ENCODE results near the gene MYO1B. TPM values are rescaled to one million over a fixed set of nuclear protein-coding genes. Genes with fewer than 3 reads are reported as not detected.

MYO1B gene
- polyA plus RNA-seq, 1 donor from 2014 or later, result 72.2 TPM

DNA sequence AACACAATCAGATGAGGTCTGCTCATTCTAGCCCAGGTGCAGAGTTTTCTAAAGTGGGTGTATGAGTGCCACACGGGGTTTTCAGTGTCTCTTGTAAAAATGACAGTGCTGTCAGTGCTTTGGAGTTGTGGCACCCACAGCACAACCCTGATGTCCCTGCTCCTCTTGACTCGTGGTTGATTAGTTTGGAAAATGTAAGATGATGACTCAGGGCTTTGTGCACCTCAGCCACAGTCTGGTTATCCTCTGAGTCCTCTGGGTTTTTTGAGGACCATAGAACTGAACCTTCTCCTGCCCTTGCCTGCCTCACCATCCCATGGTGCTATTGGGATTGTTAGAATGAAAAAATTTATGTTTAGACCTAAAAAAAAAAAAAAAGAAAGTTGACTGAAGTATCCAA lies 105.6 kb downstream of the MYO1B start:
- TF ChIP-seq EP300 (conservative IDR thresholded peaks at IDR 0.05; ENCODE audit: poor library complexity, severe bottlenecking), result no peak
- TF ChIP-seq RAD21 (conservative IDR thresholded peaks at IDR 0.05), result no peak
- TF ChIP-seq MXI1 (conservative IDR thresholded peaks at IDR 0.05; ENCODE audit: poor library complexity, severe bottlenecking), result no peak
- no peak for TF ChIP-seq CTCF (IDR thresholded peaks at IDR 0.05; ENCODE audit: poor library complexity, severe bottlenecking)
- TF ChIP-seq POLR2AphosphoS5 (IDR thresholded peaks at IDR 0.05), result no peak
- no peak for TF ChIP-seq EZH2 (IDR thresholded peaks at IDR 0.05; ENCODE audit: borderline replicate concordance, insufficient read depth, low read length, poor library complexity, severe bottlenecking)
- TF ChIP-seq TAF1 (IDR thresholded peaks at IDR 0.05; ENCODE audit: low read depth), result no peak
- no peak for TF ChIP-seq REST (IDR thresholded peaks at IDR 0.05; ENCODE audit: borderline replicate concordance)
- no peak for TF ChIP-seq SMC3 (conservative IDR thresholded peaks at IDR 0.05; ENCODE audit: poor library complexity)
- no peaks in the 10 kb centered on the region for H3K9me2 ChIP-seq (ENCODE audit: insufficient read depth, low read length)
- H3K9me3 ChIP-seq (ENCODE audit: low read length), result no peaks in the 10 kb centered on the region
- no peak overlapping the region for H2AFZ ChIP-seq (ENCODE audit: low read depth, low read length)
- H3K27me3 ChIP-seq (ENCODE audit: insufficient read depth, low read depth, low read length), result no peaks in the 10 kb centered on the region
- H3K4me3 ChIP-seq (ENCODE audit: low read length), result no peak overlapping the region
- H3F3A ChIP-seq (ENCODE audit: insufficient read depth, low read length, poor library complexity, severe bottlenecking), result no peaks in the 10 kb centered on the region
- H3K79me2 ChIP-seq (replicated peaks; ENCODE audit: insufficient read depth, low read length), result no peaks in the 10 kb centered on the region
- peaks cover 6% of the 10 kb centered on the region for H3K36me3 ChIP-seq (ENCODE audit: insufficient read depth, low read length)
- no peak overlapping the region for H3K4me2 ChIP-seq (ENCODE audit: low read length)
- H3K27ac ChIP-seq (ENCODE audit: low read length), result no peak overlapping the region
- H3K9ac ChIP-seq (ENCODE audit: low read length), result no peak overlapping the region
- no peaks in the 10 kb centered on the region for H4K20me1 ChIP-seq (ENCODE audit: insufficient read depth)

GRCh38 chr2:191351298-191351697 lies 106.1 kb downstream of the MYO1B start:
- no peaks in the 10 kb centered on the region for H3K9me2 ChIP-seq (ENCODE audit: insufficient read depth, low read length)
- no peak for TF ChIP-seq REST (IDR thresholded peaks at IDR 0.05; ENCODE audit: borderline replicate concordance)
- H3K36me3 ChIP-seq (ENCODE audit: insufficient read depth, low read length), result peaks cover 6% of the 10 kb centered on the region
- H3K9ac ChIP-seq (ENCODE audit: low read length), result no peak overlapping the region
- no peaks in the 10 kb centered on the region for H4K20me1 ChIP-seq (ENCODE audit: insufficient read depth)
- no peak overlapping the region for H3K4me2 ChIP-seq (ENCODE audit: low read length)
- no peak overlapping the region for H3K4me3 ChIP-seq (ENCODE audit: low read length)
- no peak overlapping the region for H3K27ac ChIP-seq (ENCODE audit: low read length)
- no peaks in the 10 kb centered on the region for H3F3A ChIP-seq (ENCODE audit: insufficient read depth, low read length, poor library complexity, severe bottlenecking)
- no peaks in the 10 kb centered on the region for H3K27me3 ChIP-seq (ENCODE audit: insufficient read depth, low read depth, low read length)
- H3K79me2 ChIP-seq (replicated peaks; ENCODE audit: insufficient read depth, low read length), result no peaks in the 10 kb centered on the region
- H3K9me3 ChIP-seq (ENCODE audit: low read length), result no peaks in the 10 kb centered on the region
- H2AFZ ChIP-seq (ENCODE audit: low read depth, low read length), result no peak overlapping the region
